CD14-positive monocyte (primary cell): Measurements from ENCODE around the gene LIF. TPM values are rescaled to one million over a fixed set of nuclear protein-coding genes. Genes with fewer than 3 reads are reported as not detected.

Experiments
- DNase-seq, 3 donors: peaks; one replicate each; pipeline ENCODE4 v3.0.0-alpha.2; 2011 to 2022
- H2AFZ ChIP-seq: 2 replicates; pipeline ENCODE4 v1.6.0; 2012; ENCODE audit warnings: mild to moderate bottlenecking, low read depth, low read length, inconsistent platforms; ENCODE audit not compliant: insufficient read depth, poor library complexity, severe bottlenecking
- H3K27ac ChIP-seq, 2 donors: 1 replicate in 1 of 2; 2 replicates in 1 of 2; pipeline ENCODE4 v1.5.1; 2012 to 2013; ENCODE audit warnings: low read length in 2 of 2, control low read depth in 1 of 2, inconsistent platforms in 1 of 2, low read depth in 1 of 2, mild to moderate bottlenecking in 1 of 2
- H3K27me3 ChIP-seq, 2 donors: one replicate each; pipeline versions ENCODE4 v1.6.0 to v1.6.1; 2011 to 2013; ENCODE audit warnings: low read length in 2 of 2; ENCODE audit not compliant: control insufficient read depth in 2 of 2, insufficient read depth in 2 of 2
- H3K36me3 ChIP-seq, 2 donors: replicated peaks in 1 of 2; 1 replicate in 1 of 2; 2 replicates in 1 of 2; pipeline versions ENCODE4 v1.5.1 to v1.6.1; 2012 to 2013; ENCODE audit warnings: low read length in 2 of 2, control low read depth in 1 of 2, inconsistent platforms in 1 of 2, mild to moderate bottlenecking in 1 of 2; ENCODE audit not compliant: insufficient read depth in 2 of 2, control insufficient read depth in 1 of 2
- H3K4me1 ChIP-seq, 2 donors: 1 replicate in 1 of 2; 2 replicates in 1 of 2; pipeline versions ENCODE4 v1.5.1 to v1.6.1; 2012 to 2013; ENCODE audit warnings: low read length in 2 of 2, control low read depth in 1 of 2, inconsistent platforms in 1 of 2, mild to moderate bottlenecking in 1 of 2, moderate library complexity in 1 of 2; ENCODE audit not compliant: insufficient read depth in 2 of 2, control insufficient read depth in 1 of 2
- H3K4me2 ChIP-seq: replicated peaks from 2 replicates; pipeline ENCODE3; 2012; ENCODE audit warnings: low read length, moderate library complexity, mild to moderate bottlenecking; ENCODE audit not compliant: poor library complexity, severe bottlenecking; ENCODE audit errors: extremely low read depth
- H3K4me3 ChIP-seq, 3 experiments: fragments of 200-600 bp in 1 of 3; sonication (generic) in 1 of 3; replicated peaks in 1 of 3; 1 replicate in 2 of 3; 2 replicates in 1 of 3; pipeline ENCODE4 v1.5.1; 2011 to 2013; ENCODE audit warnings: low read length in 3 of 3, mild to moderate bottlenecking in 3 of 3, control low read depth in 2 of 3, low read depth in 2 of 3, inconsistent platforms in 1 of 3, moderate library complexity in 1 of 3
- H3K79me2 ChIP-seq: 2 replicates; pipeline ENCODE4 v1.6.0; 2012; ENCODE audit warnings: mild to moderate bottlenecking, control low read depth, inconsistent platforms, low read length, moderate library complexity; ENCODE audit not compliant: insufficient read depth
- H3K9ac ChIP-seq: 2 replicates; pipeline ENCODE4 v1.6.0; 2017; ENCODE audit warnings: low read length, mild to moderate bottlenecking; ENCODE audit not compliant: insufficient read depth, poor library complexity, severe bottlenecking
- H3K9me3 ChIP-seq, 2 donors: replicated peaks in 1 of 2; 1 replicate in 1 of 2; 2 replicates in 1 of 2; pipeline versions ENCODE4 v1.5.1 to v1.6.1; 2012 to 2013; ENCODE audit warnings: low read length in 2 of 2, control low read depth in 1 of 2; ENCODE audit not compliant: control insufficient read depth in 1 of 2, insufficient read depth in 1 of 2
- H4K20me1 ChIP-seq: 2 replicates; pipeline ENCODE4 v1.6.0; 2012; ENCODE audit warnings: mild to moderate bottlenecking, low read length, control low read depth, moderate library complexity; ENCODE audit not compliant: insufficient read depth
- H3K27ac Mint-ChIP-seq, 7 donors: one replicate each; pipeline ENCODE4 v1.8.0; 2020; ENCODE audit warnings: mild to moderate bottlenecking in 7 of 7, mixed read lengths in 7 of 7, moderate library complexity in 6 of 7, inconsistent platforms in 2 of 7
- H3K27me3 Mint-ChIP-seq, 3 donors: one replicate each; pipeline ENCODE4 v1.8.0; 2021 to 2022; ENCODE audit warnings: low read depth in 3 of 3, mild to moderate bottlenecking in 3 of 3, mixed read lengths in 3 of 3, moderate library complexity in 3 of 3, inconsistent platforms in 1 of 3
- H3K36me3 Mint-ChIP-seq, 2 donors: one replicate each; pipeline ENCODE4 v1.8.0; 2020; ENCODE audit warnings: mixed read lengths in 2 of 2, inconsistent platforms in 1 of 2, mild to moderate bottlenecking in 1 of 2
- H3K4me1 Mint-ChIP-seq: one replicate; pipeline ENCODE4 v1.8.0; 2020; ENCODE audit warnings: mild to moderate bottlenecking, mixed read lengths
- H3K4me3 Mint-ChIP-seq, 2 donors: one replicate each; pipeline ENCODE4 v1.8.0; 2020; ENCODE audit warnings: mild to moderate bottlenecking in 2 of 2, mixed read lengths in 2 of 2, moderate library complexity in 1 of 2
- H3K9me3 Mint-ChIP-seq, 7 donors: one replicate each; pipeline ENCODE4 v1.8.0; 2020 to 2022; ENCODE audit warnings: mixed read lengths in 7 of 7, mild to moderate bottlenecking in 6 of 7, moderate library complexity in 6 of 7, inconsistent platforms in 2 of 7
- CTCF ChIP-seq: fragments of 200-600 bp; IDR thresholded peaks from one replicate; pipeline ENCODE4 v1.8.0; 2022; ENCODE audit warnings: antibody characterized with exemption, mild to moderate bottlenecking
- WGBS: methylation state at CpG from one replicate; pipeline ENCODE4 v1.1.5; 2013; ENCODE audit warnings: missing lambda C conversion rate; ENCODE audit not compliant: insufficient coverage; 5-methylcytosine and 5-hydroxymethylcytosine counted together
- intact Hi-C, 2 donors: fragments of 100-400 bp; cut with micrococcal nuclease; formaldehyde crosslinking; loops; one replicate each; pipeline versions ENCODE4 v1.15.0 to v1.15.1; 2023
- polyA plus RNA-seq, 3 donors: library from polyadenylated mRNA; depleted of rRNA in 1 of 3; unstranded in 2 of 3; stranded (reverse) in 1 of 3; fragments of 300-500 nt in 2 of 3; fragments of >200 nt in 1 of 3; fragmentation: Illumina TruSeq in 2 of 3; gene quantifications; 1 replicate in 2 of 3; 2 replicates in 1 of 3; pipeline ENCODE4 v1.2.3, GENCODE V29; 2012 to 2021

The LIF gene
- polyA plus RNA-seq, 3 donors, result 7.0 TPM; not detected in 2

- Histone ChIP-seq H3K4me1 (peaks cover 6 to 14% of the 10 kb centered on the region in 2 donors), H2AFZ (no peak overlapping the region), H3K9ac (no peak overlapping the region), H3K27ac (no peak overlapping the region), H3K36me3 (peaks cover 69 to 82% of the 10 kb centered on the region in 2 donors), H3K27me3 (no peaks in the 10 kb centered on the region), H3K4me2 (no peak overlapping the region), H4K20me1 (peaks cover 40% of the 10 kb centered on the region), H3K9me3 (no peaks in the 10 kb centered on the region), H3K79me2 (no peaks in the 10 kb centered on the region), H3K4me3 (no peak overlapping the region)
- intact Hi-C loops, result loop anchor here in 1 of 2 donors (5.0 kb wide), 1 partner anchor 33 kb away; the partner anchor contains the start of gene TBC1D10A
- 100% methylated on average over 8 of the region's 9 CpGs for WGBS
- H3K4me1 Mint-ChIP-seq, result peaks cover 8% of the 10 kb centered on the region
- H3K4me3 Mint-ChIP-seq, result no peak overlapping the region
- peaks cover 71 to 79% of the 10 kb centered on the region in 2 donors for H3K36me3 Mint-ChIP-seq
- no peak for TF ChIP-seq CTCF
- no peaks in the 10 kb centered on the region for H3K27me3 Mint-ChIP-seq
- H3K27ac Mint-ChIP-seq, result peak overlapping the region in 1 of 7 donors; percentile 26
- H3K9me3 Mint-ChIP-seq, result no peaks in the 10 kb centered on the region
- DNase-seq, result no peak
Observed at GRCh38 chr22:30294066-30294465, 47.5 kb upstream of the LIF start.

GRCh38 chr22:30293026-30293425 is 46.5 kb upstream of the LIF start:
- Histone ChIP-seq H4K20me1 (peaks cover 30% of the 10 kb centered on the region), H3K4me3 (no peak overlapping the region), H3K36me3 (peaks cover 58 to 71% of the 10 kb centered on the region in 2 donors), H3K27me3 (no peaks in the 10 kb centered on the region), H3K79me2 (no peaks in the 10 kb centered on the region), H3K4me1 (peaks cover 16 to 24% of the 10 kb centered on the region in 2 donors), H3K9ac (no peak overlapping the region), H3K27ac (no peak overlapping the region), H3K9me3 (no peaks in the 10 kb centered on the region), H3K4me2 (no peak overlapping the region), H2AFZ (no peak overlapping the region)
- no peak for TF ChIP-seq CTCF
- DNase-seq, result no peak
- H3K4me3 Mint-ChIP-seq, result no peak overlapping the region
- H3K27me3 Mint-ChIP-seq, result no peaks in the 10 kb centered on the region
- intact Hi-C loops, result loop anchor here in 1 of 2 donors (5.0 kb wide), 1 partner anchor 34 kb away; the partner anchor contains the start of gene TBC1D10A
- peaks cover 15% of the 10 kb centered on the region for H3K4me1 Mint-ChIP-seq
- peaks cover 0 to 3% (median 0%) of the 10 kb centered on the region in 7 donors for H3K9me3 Mint-ChIP-seq
- WGBS, result 100% methylated on average over 4 of the region's 7 CpGs
- H3K36me3 Mint-ChIP-seq, result peaks cover 61 to 68% of the 10 kb centered on the region in 2 donors
- H3K27ac Mint-ChIP-seq, result no peak overlapping the region
